Keratinocyte (primary cell): ENCODE data around the gene ZNF563. TPM values are rescaled to one million over a fixed set of nuclear protein-coding genes. Genes with fewer than 3 reads are reported as not detected.

Experiments
- DNase-seq: peaks from one replicate; pipeline ENCODE4 v3.0.0-alpha.2; 2011; ENCODE audit warnings: low read depth, missing footprints, low spot score
- FAIRE-seq: peaks from 2 replicates; lab custom pipeline; 2011; peaks lifted over from hg19 to GRCh38; lab: Jason Lieb, UNC
- H2AFZ ChIP-seq: 2 replicates; pipeline ENCODE4 v1.6.0; 2012; ENCODE audit warnings: low read length, control low read depth, inconsistent platforms; ENCODE audit not compliant: control insufficient read depth
- H3K27ac ChIP-seq: 2 replicates; pipeline ENCODE4 v1.5.1; 2011; ENCODE audit warnings: low read length; ENCODE audit not compliant: control insufficient read depth, insufficient read depth
- H3K27me3 ChIP-seq: 3 replicates; pipeline ENCODE4 v1.6.0; 2011; ENCODE audit warnings: low read length; ENCODE audit not compliant: control insufficient read depth, insufficient read depth; ENCODE audit errors: extremely low read depth
- H3K36me3 ChIP-seq, 2 experiments: 2 replicates in 1 of 2; 3 replicates in 1 of 2; pipeline ENCODE4 v1.5.1; 2011; ENCODE audit warnings: low read length in 2 of 2, mild to moderate bottlenecking in 1 of 2; ENCODE audit not compliant: control insufficient read depth in 2 of 2, insufficient read depth in 2 of 2; ENCODE audit errors: extremely low read depth in 1 of 2
- H3K4me1 ChIP-seq: 3 replicates; pipeline ENCODE4 v1.5.1; 2011; ENCODE audit warnings: low read length; ENCODE audit not compliant: control insufficient read depth, insufficient read depth; ENCODE audit errors: extremely low read depth
- H3K4me2 ChIP-seq: 3 replicates; pipeline ENCODE4 v1.6.0; 2011; ENCODE audit warnings: low read depth, low read length; ENCODE audit not compliant: control insufficient read depth, insufficient read depth; ENCODE audit errors: extremely low read depth
- H3K4me3 ChIP-seq, 3 experiments: fragments of 200-600 bp in 1 of 3; sonication (generic) in 1 of 3; 2 replicates in 2 of 3; 3 replicates in 1 of 3; pipeline ENCODE4 v1.5.1; 2011 to 2016; ENCODE audit warnings: low read length in 3 of 3, mild to moderate bottlenecking in 3 of 3, control low read depth in 2 of 3, inconsistent platforms in 1 of 3, low read depth in 1 of 3, mixed read lengths in 1 of 3, mixed run types in 1 of 3, moderate library complexity in 1 of 3; ENCODE audit not compliant: control insufficient read depth in 2 of 3, insufficient read depth in 2 of 3; ENCODE audit errors: extremely low read depth in 1 of 3
- H3K79me2 ChIP-seq: 2 replicates; pipeline ENCODE4 v1.6.0; 2012; ENCODE audit warnings: low read length; ENCODE audit not compliant: control insufficient read depth, insufficient read depth
- H3K9ac ChIP-seq: 3 replicates; pipeline ENCODE4 v1.6.0; 2011; ENCODE audit warnings: low read length; ENCODE audit not compliant: control insufficient read depth, insufficient read depth; ENCODE audit errors: extremely low read depth
- H3K9me1 ChIP-seq: 3 replicates; pipeline ENCODE4 v1.6.0; 2011; ENCODE audit warnings: low read length; ENCODE audit not compliant: control insufficient read depth, insufficient read depth; ENCODE audit errors: extremely low read depth
- H3K9me3 ChIP-seq: 2 replicates; pipeline ENCODE4 v1.5.1; 2012; ENCODE audit warnings: low read depth, low read length; ENCODE audit not compliant: control insufficient read depth
- H4K20me1 ChIP-seq: 3 replicates; pipeline ENCODE4 v1.6.0; 2011; ENCODE audit warnings: low read length; ENCODE audit not compliant: control insufficient read depth, insufficient read depth; ENCODE audit errors: extremely low read depth
- CTCF ChIP-seq, 3 experiments: IDR thresholded peaks in 1 of 3; conservative IDR thresholded peaks in 1 of 3; optimal IDR thresholded peaks in 1 of 3; 2 replicates in 2 of 3; 3 replicates in 1 of 3; pipeline versions ENCODE3 to v1.5.1; 2011; ENCODE audit warnings: low read length in 3 of 3, mild to moderate bottlenecking in 3 of 3, moderate library complexity in 2 of 3, control low read depth in 1 of 3, inconsistent platforms in 1 of 3; ENCODE audit not compliant: insufficient read depth in 2 of 3; ENCODE audit errors: extremely low read depth in 1 of 3
- EZH2 ChIP-seq: IDR thresholded peaks from one replicate; pipeline ENCODE4 v1.6.1; 2012; ENCODE audit warnings: inconsistent platforms, mild to moderate bottlenecking, low read length, moderate library complexity
- dilution Hi-C: fragments of 300-500 bp; cut with MboI; formaldehyde crosslinking; loops from one replicate; pipeline ENCODE4 v1.7.0; 2020; ENCODE audit warnings: low sequenced_read_pairs; ENCODE audit not compliant: extremely low pct_ligation_motif_present
- polyA plus RNA-seq, 5 experiments: library from polyadenylated mRNA; depleted of rRNA in 3 of 5; stranded (reverse) in 3 of 5; stranded (forward) in 1 of 5; unstranded in 1 of 5; fragments of >200 nt; gene quantifications; 1 replicate in 1 of 5; 2 replicates in 3 of 5; 3 replicates in 1 of 5; pipeline versions ENCODE4 v1.2.1 to v1.2.3, GENCODE V29; 2011 to 2012; ENCODE audit warnings: missing spikeins in 2 of 5, low read depth in 1 of 5, low replicate concordance in 1 of 5

The ZNF563 gene
- polyA plus RNA-seq, 1 donor (not counting 4 experiments of a cell fraction or from before 2014, with no cell fraction given): 4.7 TPM

GRCh38 chr19:12287958-12288500 lies 45.4 kb downstream of the ZNF563 start:
- Histone ChIP-seq H3K27me3 (no peaks in the 10 kb centered on the region), H3K9me1 (no peaks in the 10 kb centered on the region), H3K79me2 (peaks cover 51% of the 10 kb centered on the region), H3K27ac (no peak overlapping the region), H3K4me2 (no peak overlapping the region), H3K4me3 (no peak overlapping the region), H3K9ac (no peak overlapping the region), H3K36me3 (peaks cover 0 to 9% of the 10 kb centered on the region in 2 experiments), H3K4me1 (peaks cover 12% of the 10 kb centered on the region), H3K9me3 (peaks cover 5% of the 10 kb centered on the region), H2AFZ (no peak overlapping the region), H4K20me1 (no peaks in the 10 kb centered on the region)
- DNase-seq: no peak
- TF ChIP-seq CTCF (optimal IDR thresholded peaks at IDR 0.05 in 1 of 3, IDR thresholded peaks at IDR 0.05 in 1 of 3, conservative IDR thresholded peaks at IDR 0.05 in 1 of 3; ENCODE audit: extremely low read depth in 1 of 3, insufficient read depth in 2 of 3, low read length in 3 of 3): no peak
- no peak for TF ChIP-seq EZH2
- dilution Hi-C loops: no loop called here
- FAIRE-seq: no peak

GRCh38 chr19:12284631-12285030 lies 48.8 kb downstream of the ZNF563 start:
- Histone ChIP-seq H4K20me1 (no peaks in the 10 kb centered on the region), H3K36me3 (peaks cover 0 to 4% of the 10 kb centered on the region in 2 experiments), H2AFZ (no peak overlapping the region), H3K4me2 (no peak overlapping the region), H3K79me2 (peaks cover 43% of the 10 kb centered on the region), H3K9me3 (peaks cover 7% of the 10 kb centered on the region), H3K4me3 (no peak overlapping the region), H3K9ac (no peak overlapping the region), H3K4me1 (peaks cover 10% of the 10 kb centered on the region), H3K9me1 (no peaks in the 10 kb centered on the region), H3K27ac (no peak overlapping the region), H3K27me3 (no peaks in the 10 kb centered on the region)
- dilution Hi-C loops: no loop called here
- TF ChIP-seq CTCF (optimal IDR thresholded peaks at IDR 0.05 in 1 of 3, IDR thresholded peaks at IDR 0.05 in 1 of 3, conservative IDR thresholded peaks at IDR 0.05 in 1 of 3; ENCODE audit: extremely low read depth in 1 of 3, insufficient read depth in 2 of 3, low read length in 3 of 3): no peak
- no peak for TF ChIP-seq EZH2
- DNase-seq (no peak), FAIRE-seq (no peak)
